ENCODE results near the gene PPARG.

DNA sequence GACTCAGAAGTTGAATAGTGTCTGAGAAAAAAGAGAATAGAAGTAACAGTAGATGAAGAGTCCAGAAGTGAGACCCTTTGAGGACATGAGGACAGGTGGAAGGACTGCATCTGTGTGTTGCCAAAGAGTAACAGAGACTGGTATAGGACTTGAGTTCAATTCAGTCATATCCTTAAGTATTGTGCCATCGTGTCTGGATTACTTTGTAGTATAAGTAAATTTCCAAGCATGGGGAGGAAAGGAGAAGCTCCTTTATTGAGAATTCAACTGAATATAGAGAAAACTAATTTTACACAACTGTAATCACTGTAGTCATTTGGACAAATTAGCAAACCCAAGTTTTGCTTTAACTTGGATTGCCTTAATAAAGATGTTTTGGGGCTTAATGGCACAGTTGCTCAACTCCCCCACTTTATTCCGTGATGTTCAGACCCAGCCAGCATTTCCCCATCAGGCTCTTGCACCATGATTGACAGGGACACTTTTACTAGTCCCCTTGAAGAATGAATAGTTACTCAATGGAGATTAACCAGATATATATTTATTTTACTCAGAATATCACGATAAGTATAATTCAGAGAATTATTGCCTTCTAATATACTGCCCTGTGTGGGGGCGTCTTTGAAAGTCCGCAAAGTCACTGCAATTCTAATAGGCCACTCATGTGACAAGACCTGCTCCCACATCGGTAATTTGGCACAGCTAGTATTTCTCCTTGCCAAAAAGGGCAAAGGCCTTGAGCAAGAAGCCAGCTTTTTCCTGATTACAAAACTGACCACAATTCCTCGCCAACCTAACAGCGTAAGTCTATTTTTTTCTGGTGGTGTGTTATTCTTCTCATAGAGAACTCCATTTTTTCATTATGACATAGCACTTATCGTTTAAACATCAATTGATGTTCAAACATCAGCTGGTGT is 61.3 kb downstream of the PPARG start:
- TF ChIP-seq, protein P1, sequence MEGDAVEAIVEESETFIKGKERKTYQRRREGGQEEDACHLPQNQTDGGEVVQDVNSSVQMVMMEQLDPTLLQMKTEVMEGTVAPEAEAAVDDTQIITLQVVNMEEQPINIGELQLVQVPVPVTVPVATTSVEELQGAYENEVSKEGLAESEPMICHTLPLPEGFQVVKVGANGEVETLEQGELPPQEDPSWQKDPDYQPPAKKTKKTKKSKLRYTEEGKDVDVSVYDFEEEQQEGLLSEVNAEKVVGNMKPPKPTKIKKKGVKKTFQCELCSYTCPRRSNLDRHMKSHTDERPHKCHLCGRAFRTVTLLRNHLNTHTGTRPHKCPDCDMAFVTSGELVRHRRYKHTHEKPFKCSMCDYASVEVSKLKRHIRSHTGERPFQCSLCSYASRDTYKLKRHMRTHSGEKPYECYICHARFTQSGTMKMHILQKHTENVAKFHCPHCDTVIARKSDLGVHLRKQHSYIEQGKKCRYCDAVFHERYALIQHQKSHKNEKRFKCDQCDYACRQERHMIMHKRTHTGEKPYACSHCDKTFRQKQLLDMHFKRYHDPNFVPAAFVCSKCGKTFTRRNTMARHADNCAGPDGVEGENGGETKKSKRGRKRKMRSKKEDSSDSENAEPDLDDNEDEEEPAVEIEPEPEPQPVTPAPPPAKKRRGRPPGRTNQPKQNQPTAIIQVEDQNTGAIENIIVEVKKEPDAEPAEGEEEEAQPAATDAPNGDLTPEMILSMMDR (IDR thresholded peaks at IDR 0.05; ENCODE audit: borderline replicate concordance, extremely low read depth, low read length, poor library complexity, severe bottlenecking): no peak
- TF ChIP-seq EZH2 (IDR thresholded peaks at IDR 0.05; ENCODE audit: borderline replicate concordance, low read depth, low read length, severe bottlenecking): no peak
